ENCODE data around the gene ZSWIM6.

DNA sequence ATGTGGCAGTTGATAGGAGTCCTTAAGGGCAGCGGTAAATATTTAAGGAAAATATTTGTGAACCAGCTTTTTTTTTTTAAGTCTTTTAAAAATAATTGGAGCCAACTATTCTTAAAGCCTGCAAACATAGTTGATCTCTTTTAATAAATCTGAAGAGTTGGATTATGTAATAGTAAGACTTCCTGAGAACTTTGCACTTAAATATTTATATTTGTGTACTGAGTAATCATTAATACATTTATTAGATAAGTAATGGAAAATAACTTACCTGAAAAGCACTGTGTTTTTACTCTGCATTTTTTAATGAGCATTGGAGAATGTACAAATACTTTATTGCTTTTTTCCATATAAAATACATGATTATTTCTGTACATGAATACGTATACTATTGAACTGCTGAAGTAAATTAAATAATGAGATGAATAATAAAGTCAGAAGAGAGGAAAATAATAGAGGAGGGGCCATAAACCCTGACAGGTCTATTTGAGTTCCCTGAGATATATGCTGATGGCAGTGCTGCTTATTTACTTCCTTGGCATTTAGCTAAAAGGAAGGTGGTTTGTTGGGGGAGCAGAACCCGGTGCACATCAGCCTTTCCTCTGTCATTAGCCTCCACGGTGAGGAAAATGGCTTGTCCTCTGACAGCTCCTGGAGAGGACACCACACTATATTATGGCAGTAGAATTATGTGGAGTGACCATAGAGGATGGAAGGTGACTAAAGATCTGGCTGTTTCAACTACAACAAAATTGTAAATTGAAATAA is 148.0 kb downstream of the ZSWIM6 start:
- TF ChIP-seq, protein P1, sequence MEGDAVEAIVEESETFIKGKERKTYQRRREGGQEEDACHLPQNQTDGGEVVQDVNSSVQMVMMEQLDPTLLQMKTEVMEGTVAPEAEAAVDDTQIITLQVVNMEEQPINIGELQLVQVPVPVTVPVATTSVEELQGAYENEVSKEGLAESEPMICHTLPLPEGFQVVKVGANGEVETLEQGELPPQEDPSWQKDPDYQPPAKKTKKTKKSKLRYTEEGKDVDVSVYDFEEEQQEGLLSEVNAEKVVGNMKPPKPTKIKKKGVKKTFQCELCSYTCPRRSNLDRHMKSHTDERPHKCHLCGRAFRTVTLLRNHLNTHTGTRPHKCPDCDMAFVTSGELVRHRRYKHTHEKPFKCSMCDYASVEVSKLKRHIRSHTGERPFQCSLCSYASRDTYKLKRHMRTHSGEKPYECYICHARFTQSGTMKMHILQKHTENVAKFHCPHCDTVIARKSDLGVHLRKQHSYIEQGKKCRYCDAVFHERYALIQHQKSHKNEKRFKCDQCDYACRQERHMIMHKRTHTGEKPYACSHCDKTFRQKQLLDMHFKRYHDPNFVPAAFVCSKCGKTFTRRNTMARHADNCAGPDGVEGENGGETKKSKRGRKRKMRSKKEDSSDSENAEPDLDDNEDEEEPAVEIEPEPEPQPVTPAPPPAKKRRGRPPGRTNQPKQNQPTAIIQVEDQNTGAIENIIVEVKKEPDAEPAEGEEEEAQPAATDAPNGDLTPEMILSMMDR (IDR thresholded peaks at IDR 0.05) = no peak
- TF ChIP-seq ZFX (IDR thresholded peaks at IDR 0.05; ENCODE audit: borderline replicate concordance) = no peak

All from 22Rv1 (cell line).